GM12878 (cell line): Measurements from ENCODE around the gene LIF.

Experiments
- CBFB ChIP-seq: IDR thresholded peaks from 2 replicates; pipeline ENCODE4 v1.6.1; 2016; ENCODE audit warnings: antibody characterized with exemption, low read depth
- EGR1 ChIP-seq, 2 experiments: IDR thresholded peaks; 1 replicate in 1 of 2; 2 replicates in 1 of 2; pipeline ENCODE4 v1.6.1; 2011 to 2012; ENCODE audit warnings: low read depth in 2 of 2, low read length in 2 of 2, borderline replicate concordance in 1 of 2, mild to moderate bottlenecking in 1 of 2, moderate library complexity in 1 of 2
- EP300 ChIP-seq, 2 experiments: fragments of 150-350 bp in 1 of 2; IDR thresholded peaks; 2 replicates each; pipeline ENCODE4 v1.6.1; 2011 to 2012; ENCODE audit warnings: low read depth in 2 of 2, low read length in 2 of 2, borderline replicate concordance in 1 of 2, improper control_type of control experiment in 1 of 2, inconsistent platforms in 1 of 2; ENCODE audit not compliant: control insufficient read depth in 1 of 2
- ESRRA ChIP-seq: IDR thresholded peaks from 2 replicates; pipeline ENCODE4 v1.6.1; 2012; ENCODE audit warnings: mild to moderate bottlenecking, low read length, improper control_type of control experiment
- EZH2 ChIP-seq: IDR thresholded peaks from 2 replicates; pipeline ENCODE4 v1.6.1; 2012; ENCODE audit warnings: low read depth, mild to moderate bottlenecking, control low read depth, inconsistent platforms, low read length, borderline replicate concordance; ENCODE audit not compliant: control insufficient read depth
- JUNB ChIP-seq: IDR thresholded peaks from 2 replicates; pipeline ENCODE4 v1.6.1; 2016; ENCODE audit warnings: antibody characterized with exemption, mild to moderate bottlenecking
- MYC ChIP-seq: IDR thresholded peaks from 2 replicates; pipeline ENCODE4 v1.6.1; 2011; ENCODE audit warnings: mild to moderate bottlenecking, low read length, moderate library complexity, inconsistent platforms; ENCODE audit not compliant: insufficient read depth, insufficient replicate concordance, insufficient read length, severe bottlenecking
- RAD21 ChIP-seq: IDR thresholded peaks from 2 replicates; pipeline ENCODE4 v1.6.1; 2011; ENCODE audit warnings: mild to moderate bottlenecking, low read depth, low read length, moderate library complexity; ENCODE audit not compliant: insufficient read depth
- RBBP5 ChIP-seq: fragments of 200-600 bp; sonication (generic); conservative IDR thresholded peaks from 2 replicates; pipeline ENCODE4 v1.6.1; 2016
- YY1 ChIP-seq: IDR thresholded peaks from 2 replicates; pipeline ENCODE4 v1.6.1; 2011; ENCODE audit warnings: low read depth, mild to moderate bottlenecking, low read length
- TF ChIP-seq, protein P1 (sequence below): fragments of 450-650 bp; IDR thresholded peaks from 2 replicates; pipeline ENCODE4 v1.6.1; 2017; ENCODE audit warnings: mild to moderate bottlenecking
- TF ChIP-seq, protein P2 (sequence below), 3 experiments: IDR thresholded peaks in 2 of 3; conservative IDR thresholded peaks in 1 of 3; 2 replicates each; pipeline ENCODE4 v1.5.1; 2011; ENCODE audit warnings: low read depth in 3 of 3, low read length in 3 of 3, mild to moderate bottlenecking in 3 of 3, control low read depth in 2 of 3, moderate library complexity in 2 of 3, inconsistent platforms in 1 of 3, mixed read lengths in 1 of 3; ENCODE audit not compliant: control insufficient read depth in 2 of 3, insufficient read depth in 1 of 3; ENCODE audit errors: extremely low read depth in 1 of 3
- TF ChIP-seq, protein P3 (sequence below): fragments of 150-350 bp; IDR thresholded peaks from 2 replicates; pipeline ENCODE4 v1.6.1; 2014; ENCODE audit warnings: mild to moderate bottlenecking, low read depth, low read length
- TF ChIP-seq, protein P4 (sequence below): IDR thresholded peaks from 2 replicates; pipeline ENCODE4 v1.6.1; 2012; ENCODE audit warnings: mild to moderate bottlenecking, low read depth, low read length

DNA sequence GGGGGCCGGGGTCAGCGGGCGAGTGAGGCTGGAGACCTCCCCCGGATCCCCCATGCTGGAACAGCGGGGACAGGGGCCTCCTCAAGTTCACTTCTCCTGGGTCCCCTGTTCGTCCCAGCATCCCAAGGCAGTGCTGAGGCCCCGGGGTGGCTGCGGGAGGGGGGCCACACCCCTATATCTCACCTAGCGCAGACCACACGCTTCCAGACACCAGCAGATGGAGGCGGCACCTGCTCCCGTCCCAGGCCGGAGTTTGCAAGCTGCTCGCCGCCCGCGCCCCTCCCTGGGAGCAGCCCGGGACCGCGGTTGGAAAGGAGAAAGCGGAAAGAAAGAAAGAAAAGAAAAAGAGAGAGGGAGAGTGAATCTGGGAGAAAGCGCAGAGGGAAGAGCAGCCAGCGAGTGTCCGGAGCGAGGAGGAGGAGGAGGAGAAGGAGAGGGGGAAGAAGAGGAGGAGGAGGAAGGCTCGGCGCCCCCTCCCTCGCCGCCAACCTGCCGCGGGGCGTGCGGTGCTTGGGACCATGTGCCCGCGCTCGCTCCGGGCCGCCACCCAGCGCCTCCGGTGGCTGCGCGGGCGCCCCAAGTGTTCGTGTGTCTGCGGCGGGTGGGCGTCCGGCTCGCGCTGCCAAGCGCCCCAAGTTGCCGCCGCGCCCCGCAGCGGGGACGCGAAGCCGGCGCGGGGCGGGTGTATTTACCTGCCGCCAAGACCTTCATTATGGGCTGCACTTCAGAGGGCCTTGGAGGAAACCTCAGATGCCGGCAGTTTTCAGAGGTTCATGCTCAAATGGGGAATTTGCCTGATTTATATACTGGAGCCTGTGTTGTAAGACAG, at the start of gene LIF:
- TF ChIP-seq EP300 (IDR thresholded peaks at IDR 0.05; ENCODE audit: borderline replicate concordance in 1 of 2, control insufficient read depth in 1 of 2, low read depth in 2 of 2, low read length in 2 of 2): no peak
- no peak for TF ChIP-seq YY1
- TF ChIP-seq EGR1 (IDR thresholded peaks at IDR 0.05; ENCODE audit: borderline replicate concordance in 1 of 2, low read depth in 2 of 2, low read length in 2 of 2): 0 out of 3 replicates have a peak, but pooled peaks of 1 of the 2 experiments have one; percentile 7
- TF ChIP-seq, protein P1, sequence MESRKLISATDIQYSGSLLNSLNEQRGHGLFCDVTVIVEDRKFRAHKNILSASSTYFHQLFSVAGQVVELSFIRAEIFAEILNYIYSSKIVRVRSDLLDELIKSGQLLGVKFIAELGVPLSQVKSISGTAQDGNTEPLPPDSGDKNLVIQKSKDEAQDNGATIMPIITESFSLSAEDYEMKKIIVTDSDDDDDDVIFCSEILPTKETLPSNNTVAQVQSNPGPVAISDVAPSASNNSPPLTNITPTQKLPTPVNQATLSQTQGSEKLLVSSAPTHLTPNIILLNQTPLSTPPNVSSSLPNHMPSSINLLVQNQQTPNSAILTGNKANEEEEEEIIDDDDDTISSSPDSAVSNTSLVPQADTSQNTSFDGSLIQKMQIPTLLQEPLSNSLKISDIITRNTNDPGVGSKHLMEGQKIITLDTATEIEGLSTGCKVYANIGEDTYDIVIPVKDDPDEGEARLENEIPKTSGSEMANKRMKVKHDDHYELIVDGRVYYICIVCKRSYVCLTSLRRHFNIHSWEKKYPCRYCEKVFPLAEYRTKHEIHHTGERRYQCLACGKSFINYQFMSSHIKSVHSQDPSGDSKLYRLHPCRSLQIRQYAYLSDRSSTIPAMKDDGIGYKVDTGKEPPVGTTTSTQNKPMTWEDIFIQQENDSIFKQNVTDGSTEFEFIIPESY: no peak
- no peak for TF ChIP-seq RAD21
- TF ChIP-seq, protein P2, sequence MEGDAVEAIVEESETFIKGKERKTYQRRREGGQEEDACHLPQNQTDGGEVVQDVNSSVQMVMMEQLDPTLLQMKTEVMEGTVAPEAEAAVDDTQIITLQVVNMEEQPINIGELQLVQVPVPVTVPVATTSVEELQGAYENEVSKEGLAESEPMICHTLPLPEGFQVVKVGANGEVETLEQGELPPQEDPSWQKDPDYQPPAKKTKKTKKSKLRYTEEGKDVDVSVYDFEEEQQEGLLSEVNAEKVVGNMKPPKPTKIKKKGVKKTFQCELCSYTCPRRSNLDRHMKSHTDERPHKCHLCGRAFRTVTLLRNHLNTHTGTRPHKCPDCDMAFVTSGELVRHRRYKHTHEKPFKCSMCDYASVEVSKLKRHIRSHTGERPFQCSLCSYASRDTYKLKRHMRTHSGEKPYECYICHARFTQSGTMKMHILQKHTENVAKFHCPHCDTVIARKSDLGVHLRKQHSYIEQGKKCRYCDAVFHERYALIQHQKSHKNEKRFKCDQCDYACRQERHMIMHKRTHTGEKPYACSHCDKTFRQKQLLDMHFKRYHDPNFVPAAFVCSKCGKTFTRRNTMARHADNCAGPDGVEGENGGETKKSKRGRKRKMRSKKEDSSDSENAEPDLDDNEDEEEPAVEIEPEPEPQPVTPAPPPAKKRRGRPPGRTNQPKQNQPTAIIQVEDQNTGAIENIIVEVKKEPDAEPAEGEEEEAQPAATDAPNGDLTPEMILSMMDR (IDR thresholded peaks at IDR 0.05 in 2 of 3, conservative IDR thresholded peaks at IDR 0.05 in 1 of 3; ENCODE audit: control insufficient read depth in 2 of 3, extremely low read depth in 1 of 3, insufficient read depth in 1 of 3, low read depth in 3 of 3, low read length in 3 of 3): no peak
- TF ChIP-seq, protein P3, sequence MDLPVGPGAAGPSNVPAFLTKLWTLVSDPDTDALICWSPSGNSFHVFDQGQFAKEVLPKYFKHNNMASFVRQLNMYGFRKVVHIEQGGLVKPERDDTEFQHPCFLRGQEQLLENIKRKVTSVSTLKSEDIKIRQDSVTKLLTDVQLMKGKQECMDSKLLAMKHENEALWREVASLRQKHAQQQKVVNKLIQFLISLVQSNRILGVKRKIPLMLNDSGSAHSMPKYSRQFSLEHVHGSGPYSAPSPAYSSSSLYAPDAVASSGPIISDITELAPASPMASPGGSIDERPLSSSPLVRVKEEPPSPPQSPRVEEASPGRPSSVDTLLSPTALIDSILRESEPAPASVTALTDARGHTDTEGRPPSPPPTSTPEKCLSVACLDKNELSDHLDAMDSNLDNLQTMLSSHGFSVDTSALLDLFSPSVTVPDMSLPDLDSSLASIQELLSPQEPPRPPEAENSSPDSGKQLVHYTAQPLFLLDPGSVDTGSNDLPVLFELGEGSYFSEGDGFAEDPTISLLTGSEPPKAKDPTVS: no peak
- no peak for TF ChIP-seq MYC
- no peak for TF ChIP-seq CBFB
- TF ChIP-seq JUNB: no peak
- no peak for TF ChIP-seq ESRRA
- TF ChIP-seq RBBP5: no peak
- no peak for TF ChIP-seq EZH2
- TF ChIP-seq, protein P4, sequence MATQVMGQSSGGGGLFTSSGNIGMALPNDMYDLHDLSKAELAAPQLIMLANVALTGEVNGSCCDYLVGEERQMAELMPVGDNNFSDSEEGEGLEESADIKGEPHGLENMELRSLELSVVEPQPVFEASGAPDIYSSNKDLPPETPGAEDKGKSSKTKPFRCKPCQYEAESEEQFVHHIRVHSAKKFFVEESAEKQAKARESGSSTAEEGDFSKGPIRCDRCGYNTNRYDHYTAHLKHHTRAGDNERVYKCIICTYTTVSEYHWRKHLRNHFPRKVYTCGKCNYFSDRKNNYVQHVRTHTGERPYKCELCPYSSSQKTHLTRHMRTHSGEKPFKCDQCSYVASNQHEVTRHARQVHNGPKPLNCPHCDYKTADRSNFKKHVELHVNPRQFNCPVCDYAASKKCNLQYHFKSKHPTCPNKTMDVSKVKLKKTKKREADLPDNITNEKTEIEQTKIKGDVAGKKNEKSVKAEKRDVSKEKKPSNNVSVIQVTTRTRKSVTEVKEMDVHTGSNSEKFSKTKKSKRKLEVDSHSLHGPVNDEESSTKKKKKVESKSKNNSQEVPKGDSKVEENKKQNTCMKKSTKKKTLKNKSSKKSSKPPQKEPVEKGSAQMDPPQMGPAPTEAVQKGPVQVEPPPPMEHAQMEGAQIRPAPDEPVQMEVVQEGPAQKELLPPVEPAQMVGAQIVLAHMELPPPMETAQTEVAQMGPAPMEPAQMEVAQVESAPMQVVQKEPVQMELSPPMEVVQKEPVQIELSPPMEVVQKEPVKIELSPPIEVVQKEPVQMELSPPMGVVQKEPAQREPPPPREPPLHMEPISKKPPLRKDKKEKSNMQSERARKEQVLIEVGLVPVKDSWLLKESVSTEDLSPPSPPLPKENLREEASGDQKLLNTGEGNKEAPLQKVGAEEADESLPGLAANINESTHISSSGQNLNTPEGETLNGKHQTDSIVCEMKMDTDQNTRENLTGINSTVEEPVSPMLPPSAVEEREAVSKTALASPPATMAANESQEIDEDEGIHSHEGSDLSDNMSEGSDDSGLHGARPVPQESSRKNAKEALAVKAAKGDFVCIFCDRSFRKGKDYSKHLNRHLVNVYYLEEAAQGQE: no peak
